Right lobe of liver (tissue), 6 donors: ENCODE measurements around the gene RGMB. TPM values are rescaled to one million over a fixed set of nuclear protein-coding genes. Genes with fewer than 3 reads are reported as not detected.

ENCODE experiments used
- ATAC-seq, 4 donors: fragments of 200-7000 bp; cut with Tn5 transposase; one replicate each; pipeline ENCODE4 v1.9.1; 2020; ENCODE audit warnings: mild to moderate bottlenecking in 4 of 4, moderate library complexity in 4 of 4
- DNase-seq, 3 donors: peaks; one replicate each; pipeline ENCODE4 v3.0.0-alpha.2; 2020
- H3K27ac ChIP-seq, 3 donors: fragments of 200-600 bp; one replicate each; pipeline ENCODE4 v1.8.0; 2022
- H3K27me3 ChIP-seq, 2 donors: fragments of 200-600 bp; one replicate each; pipeline ENCODE4 v1.8.0; 2022
- H3K36me3 ChIP-seq, 4 donors: fragments of 200-600 bp; sonication (generic) in 1 of 4; one replicate each; pipeline versions ENCODE4 v1.5.1 to v1.8.0; 2017 to 2022; ENCODE audit warnings: control low read depth in 1 of 4
- H3K4me1 ChIP-seq, 4 donors: fragments of 200-600 bp; sonication (generic) in 1 of 4; one replicate each; pipeline versions ENCODE4 v1.5.1 to v1.8.0; 2017 to 2022; ENCODE audit warnings: control low read depth in 1 of 4
- H3K4me3 ChIP-seq, 3 donors: fragments of 200-600 bp; one replicate each; pipeline ENCODE4 v1.8.0; 2022
- H3K9me3 ChIP-seq, 4 donors: fragments of 200-600 bp; sonication (generic) in 1 of 4; one replicate each; pipeline versions ENCODE4 v1.5.1 to v1.8.0; 2017 to 2022; ENCODE audit warnings: control low read depth in 1 of 4
- CTCF ChIP-seq, 4 donors: fragments of 200-600 bp in 3 of 4; fragments of 450-650 bp in 1 of 4; IDR thresholded peaks; one replicate each; pipeline versions ENCODE4 v1.5.1 to v1.8.0; 2016 to 2022; ENCODE audit warnings: antibody characterized with exemption in 4 of 4, mild to moderate bottlenecking in 2 of 4
- POLR2A ChIP-seq: fragments of 450-650 bp; IDR thresholded peaks from one replicate; pipeline ENCODE4 v1.6.1; 2017; ENCODE audit warnings: antibody characterized with exemption, mild to moderate bottlenecking
- WGBS: methylation state at CpG from one replicate; pipeline ENCODE4 v1.1.6; 2018; ENCODE audit warnings: low coverage, low lambda C conversion rate; ENCODE audit not compliant: insufficient coverage; ENCODE audit errors: missing lambda C conversion rate; 5-methylcytosine and 5-hydroxymethylcytosine counted together
- intact Hi-C, 2 donors: fragments of 100-400 bp; cut with DNase I; formaldehyde crosslinking; loops; one replicate each; pipeline versions ENCODE4 v1.11.2 to v1.14.1; 2022
- total RNA-seq, 6 experiments: library from RNA; depleted of rRNA in 2 of 6; stranded (reverse); fragments of >200 nt in 2 of 6; fragmentation: NEBNext Ultra II Directional in 3 of 6; extraction: Animal tissue kit (Norgen Biotek cat#: 25700) in 3 of 6; gene quantifications; one replicate each; pipeline versions ENCODE4 v1.1.0 to v1.2.4, GENCODE V29; 2016 to 2023
- donor health status: DM: no; HTN: yes; CAD: no.
- donor health status: DM: no; HTN: no; CAD: no.
- donor health status: DM: no; HTN: no; CAD: no.
- donor health status: DM: no; HTN: yes; CAD: no.
- donor health status: DM: no; HTN: yes; CAD: no.

RGMB gene
- total RNA-seq, 6 experiments from 2014 or later, result 4.5 to 10.5 (median 5.1) TPM

- H3K27ac ChIP-seq, result no peak overlapping the region
- H3K9me3 ChIP-seq, result no peaks in the 10 kb centered on the region
- H3K36me3 ChIP-seq, result no peaks in the 10 kb centered on the region
- ATAC-seq, result no peak
- 51% methylated on average over 4 of the region's 4 CpGs for WGBS
- no peaks in the 10 kb centered on the region for H3K27me3 ChIP-seq
- intact Hi-C loops, result no loop called here
- TF ChIP-seq CTCF (IDR thresholded peaks at IDR 0.05) (no peak), POLR2A (no peak)
- H3K4me1 ChIP-seq, result no peaks in the 10 kb centered on the region
- no peak for DNase-seq
- no peak overlapping the region for H3K4me3 ChIP-seq
These were observed 20.0 kb upstream of the RGMB start for GRCh38 chr5:98753507-98753906.

GRCh38 chr5:98755406-98755805 lies 18.1 kb upstream of the RGMB start:
- H3K4me1 ChIP-seq, result no peaks in the 10 kb centered on the region
- H3K9me3 ChIP-seq, result no peaks in the 10 kb centered on the region
- H3K27me3 ChIP-seq, result no peaks in the 10 kb centered on the region
- no peak for TF ChIP-seq POLR2A
- no peak for TF ChIP-seq CTCF (IDR thresholded peaks at IDR 0.05)
- DNase-seq (no peak), ATAC-seq (no peak)
- 54% methylated on average over 3 of the region's 3 CpGs for WGBS
- H3K36me3 ChIP-seq, result no peaks in the 10 kb centered on the region
- H3K27ac ChIP-seq, result no peak overlapping the region
- no peak overlapping the region for H3K4me3 ChIP-seq
- intact Hi-C loops, result no loop called here

- ATAC-seq, result no peak
- DNase-seq, result no peak
- Histone ChIP-seq H3K4me1 (no peaks in the 10 kb centered on the region), H3K27ac (no peak overlapping the region), H3K36me3 (no peaks in the 10 kb centered on the region), H3K4me3 (no peak overlapping the region), H3K9me3 (no peaks in the 10 kb centered on the region), H3K27me3 (no peaks in the 10 kb centered on the region)
- no peak for TF ChIP-seq POLR2A
- TF ChIP-seq CTCF (IDR thresholded peaks at IDR 0.05), result no peak
- 65% methylated on average over 2 of the region's 2 CpGs for WGBS
- intact Hi-C loops, result no loop called here
These were observed 15.5 kb upstream of the RGMB start for GRCh38 chr5:98757978-98758377.

- peaks cover 0 to under 1% (median 0%) of the 10 kb centered on the region in 4 donors for H3K4me1 ChIP-seq
- 65% methylated on average over 6 of the region's 6 CpGs for WGBS
- no peak overlapping the region for H3K4me3 ChIP-seq
- H3K27me3 ChIP-seq, result peaks cover 0 to 9% of the 10 kb centered on the region in 2 donors
- no peaks in the 10 kb centered on the region for H3K9me3 ChIP-seq
- DNase-seq, result no peak
- no peak for ATAC-seq
- no peak overlapping the region for H3K27ac ChIP-seq
- TF ChIP-seq CTCF (IDR thresholded peaks at IDR 0.05) (no peak), POLR2A (no peak)
- H3K36me3 ChIP-seq, result no peaks in the 10 kb centered on the region
- intact Hi-C loops, result no loop called here
These were observed 10.3 kb upstream of the RGMB start for GRCh38 chr5:98763001-98763630.

GRCh38 chr5:98765815-98766214 lies 7.6 kb upstream of the RGMB start:
- no peak for ATAC-seq
- DNase-seq, result no peak
- H3K4me1 ChIP-seq, result peaks cover 0 to 15% (median 2%) of the 10 kb centered on the region in 4 donors
- intact Hi-C loops, result no loop called here
- no peaks in the 10 kb centered on the region for H3K36me3 ChIP-seq
- H3K9me3 ChIP-seq, result no peaks in the 10 kb centered on the region
- peaks cover 0 to 9% of the 10 kb centered on the region in 2 donors for H3K27me3 ChIP-seq
- 70% methylated on average over 4 of the region's 4 CpGs for WGBS
- H3K4me3 ChIP-seq, result no peak overlapping the region
- no peak overlapping the region for H3K27ac ChIP-seq
- TF ChIP-seq CTCF (IDR thresholded peaks at IDR 0.05), result no peak
- no peak for TF ChIP-seq POLR2A
